Panc1 (cell line): ENCODE data around the gene RPS6KA3. TPM values are rescaled to one million over a fixed set of nuclear protein-coding genes. Genes with fewer than 3 reads are reported as not detected.

Experiments
- ATAC-seq: fragments of 200-7000 bp; cut with Tn5 transposase; 2 replicates; pipeline ENCODE4 v1.9.1; 2020; ENCODE audit warnings: mild to moderate bottlenecking, moderate library complexity
- BruUV-seq: library from RNA; stranded (reverse); fragments of 400-500 nt; replicated peaks from 2 replicates; lab custom pipeline; 2021; lab: Mats Ljungman, UMichigan
- CTCF ChIA-PET: fragments of 300-600 bp; sonication (Branson Sonifier 250); formaldehyde crosslinking; loops from one replicate; lab custom pipeline; 2022; ENCODE audit warnings: antibody characterized with exemption; lab: Charles Lee
- POLR2A ChIA-PET: fragments of 300-600 bp; sonication (Branson Sonifier 250); formaldehyde crosslinking; loops from one replicate; lab custom pipeline; 2022; ENCODE audit warnings: antibody characterized with exemption; lab: Charles Lee
- DNase-seq: peaks from one replicate; pipeline ENCODE4 v3.0.0-alpha.2; 2010; ENCODE audit warnings: low read depth, low spot score
- H3K27ac ChIP-seq: 2 replicates; pipeline ENCODE4 v1.5.1; 2011; ENCODE audit warnings: mild to moderate bottlenecking, low read length, inconsistent platforms
- H3K27me3 ChIP-seq: fragments of 200-500 bp; sonication (Bioruptor generic); 2 replicates; pipeline ENCODE4 v1.6.0; 2014; ENCODE audit warnings: low read length, inconsistent platforms; ENCODE audit not compliant: control insufficient read depth, insufficient read depth
- H3K36me3 ChIP-seq: fragments of 200-500 bp; sonication (Bioruptor generic); 2 replicates; pipeline ENCODE4 v1.5.1; 2014; ENCODE audit warnings: inconsistent platforms, mild to moderate bottlenecking, low read length, moderate library complexity; ENCODE audit not compliant: control insufficient read depth, insufficient read depth
- H3K4me1 ChIP-seq: 2 replicates; pipeline ENCODE4 v1.5.1; 2011; ENCODE audit warnings: inconsistent platforms, mild to moderate bottlenecking, low read length, moderate library complexity; ENCODE audit not compliant: control insufficient read depth, insufficient read depth
- H3K4me3 ChIP-seq, 2 experiments: 2 replicates each; pipeline ENCODE4 v1.5.1; 2011 to 2012; ENCODE audit warnings: low read depth in 2 of 2, low read length in 2 of 2, mild to moderate bottlenecking in 2 of 2, inconsistent platforms in 1 of 2, moderate library complexity in 1 of 2
- H3K9me3 ChIP-seq: fragments of 200-500 bp; sonication (Bioruptor generic); 2 replicates; pipeline ENCODE4 v1.5.1; 2014; ENCODE audit warnings: low read depth, mild to moderate bottlenecking, inconsistent platforms, low read length, moderate library complexity; ENCODE audit not compliant: control insufficient read depth, insufficient read depth
- POLR2AphosphoS5 ChIP-seq: IDR thresholded peaks from 2 replicates; pipeline ENCODE4 v1.6.1; 2012; ENCODE audit warnings: mild to moderate bottlenecking, low read depth, low read length, moderate library complexity
- SIN3A ChIP-seq: IDR thresholded peaks from 2 replicates; pipeline ENCODE4 v1.6.1; 2012; ENCODE audit warnings: low read depth, mild to moderate bottlenecking, low read length, moderate library complexity, borderline replicate concordance; ENCODE audit not compliant: insufficient read depth
- TCF7L2 ChIP-seq: IDR thresholded peaks from 2 replicates; pipeline ENCODE4 v1.6.1; 2011; ENCODE audit warnings: mild to moderate bottlenecking, low read depth, low read length, inconsistent platforms
- in situ Hi-C: cut with HindIII; loops from 2 replicates; pipeline ENCODE4 v1.10.0; 2016; ENCODE audit warnings: low sequenced_read_pairs, low pct_unique_long_range_greater_than_20kb
- intact Hi-C: fragments of 100-400 bp; cut with micrococcal nuclease; formaldehyde crosslinking; loops from one replicate; pipeline ENCODE4 v1.10.0; 2022; ENCODE audit not compliant: unreplicated experiment
- total RNA-seq: library from RNA; stranded (reverse); gene quantifications from one replicate; pipeline ENCODE4 v1.2.1, GENCODE V29; 2021; ENCODE audit not compliant: unreplicated experiment
- TF ChIP-seq, protein P1 (sequence below): fragments of 450-650 bp; IDR thresholded peaks from 2 replicates; pipeline ENCODE4 v1.5.1; 2017; ENCODE audit warnings: mild to moderate bottlenecking
- TF ChIP-seq, protein P2 (sequence below), 2 experiments: IDR thresholded peaks; 2 replicates each; pipeline ENCODE4 v1.6.1; 2011 to 2012; ENCODE audit warnings: low read depth in 2 of 2, control low read depth in 1 of 2, low read length in 1 of 2, mild to moderate bottlenecking in 1 of 2, moderate library complexity in 1 of 2; ENCODE audit not compliant: insufficient read depth in 1 of 2

RPS6KA3 gene
- total RNA-seq, 1 experiment from 2014 or later = 40.5 TPM

DNA sequence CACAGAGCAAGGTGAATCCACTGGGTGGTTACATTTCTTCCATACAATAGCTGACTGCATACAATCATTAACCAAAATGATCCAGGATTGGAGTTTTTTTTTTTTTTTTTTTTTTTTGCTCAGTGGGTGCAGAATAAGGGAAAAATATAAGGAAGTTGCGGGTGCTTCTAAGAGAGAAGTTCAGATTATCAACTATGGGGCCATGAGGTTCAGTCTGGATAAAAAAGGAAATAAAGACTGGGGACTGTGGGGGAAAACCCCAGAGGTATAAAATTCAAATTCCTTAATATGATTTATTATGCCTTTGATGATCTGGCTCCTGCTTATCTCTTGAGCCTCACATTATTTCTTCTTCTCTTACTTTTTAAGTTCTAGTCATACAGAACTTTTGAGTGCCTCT, 119.1 kb downstream of the RPS6KA3 start:
- DNase-seq (no peak), ATAC-seq (no peak)
- BruUV-seq = no TSS peak
- H3K36me3 ChIP-seq = no peaks in the 10 kb centered on the region; the same call in 1 of the 2 replicates
- H3K4me1 ChIP-seq = no peaks in the 10 kb centered on the region
- no peak for TF ChIP-seq SIN3A
- TF ChIP-seq, protein P1, sequence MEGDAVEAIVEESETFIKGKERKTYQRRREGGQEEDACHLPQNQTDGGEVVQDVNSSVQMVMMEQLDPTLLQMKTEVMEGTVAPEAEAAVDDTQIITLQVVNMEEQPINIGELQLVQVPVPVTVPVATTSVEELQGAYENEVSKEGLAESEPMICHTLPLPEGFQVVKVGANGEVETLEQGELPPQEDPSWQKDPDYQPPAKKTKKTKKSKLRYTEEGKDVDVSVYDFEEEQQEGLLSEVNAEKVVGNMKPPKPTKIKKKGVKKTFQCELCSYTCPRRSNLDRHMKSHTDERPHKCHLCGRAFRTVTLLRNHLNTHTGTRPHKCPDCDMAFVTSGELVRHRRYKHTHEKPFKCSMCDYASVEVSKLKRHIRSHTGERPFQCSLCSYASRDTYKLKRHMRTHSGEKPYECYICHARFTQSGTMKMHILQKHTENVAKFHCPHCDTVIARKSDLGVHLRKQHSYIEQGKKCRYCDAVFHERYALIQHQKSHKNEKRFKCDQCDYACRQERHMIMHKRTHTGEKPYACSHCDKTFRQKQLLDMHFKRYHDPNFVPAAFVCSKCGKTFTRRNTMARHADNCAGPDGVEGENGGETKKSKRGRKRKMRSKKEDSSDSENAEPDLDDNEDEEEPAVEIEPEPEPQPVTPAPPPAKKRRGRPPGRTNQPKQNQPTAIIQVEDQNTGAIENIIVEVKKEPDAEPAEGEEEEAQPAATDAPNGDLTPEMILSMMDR = no peak
- in situ Hi-C loops (no loop called here), intact Hi-C loops (no loop called here)
- POLR2A ChIA-PET = no interaction called here
- H3K9me3 ChIP-seq = no peaks in the 10 kb centered on the region
- H3K4me3 ChIP-seq = no peak overlapping the region
- H3K27ac ChIP-seq = no peak overlapping the region
- CTCF ChIA-PET = no interaction called here
- H3K27me3 ChIP-seq = no peaks in the 10 kb centered on the region

DNA sequence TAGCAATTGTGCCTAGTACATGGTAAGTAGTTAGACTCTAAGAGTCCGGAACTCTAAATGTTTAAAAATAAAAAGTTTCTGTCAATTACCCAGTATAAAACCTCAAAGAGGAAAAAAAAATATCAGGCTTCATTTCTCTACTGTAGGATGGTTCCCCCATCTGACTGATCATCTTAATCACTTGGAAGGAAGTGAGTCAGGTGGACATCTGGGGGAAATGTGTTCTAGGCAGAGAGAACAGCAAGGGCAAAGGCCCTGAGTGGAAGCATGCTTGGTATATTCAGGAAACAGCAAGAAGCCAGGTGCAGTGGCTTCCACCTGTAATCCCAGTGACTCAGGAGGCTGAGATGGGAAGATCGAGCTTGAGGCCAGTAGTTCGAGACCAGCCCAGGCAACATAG, 122.2 kb downstream of the RPS6KA3 start:
- no peak for ATAC-seq
- POLR2A ChIA-PET = no interaction called here
- Histone ChIP-seq H3K27me3 (no peaks in the 10 kb centered on the region), H3K4me1 (peaks cover 4% of the 10 kb centered on the region; the same call in 1 of the 2 replicates), H3K36me3 (no peaks in the 10 kb centered on the region), H3K4me3 (no peak overlapping the region), H3K27ac (no peak overlapping the region), H3K9me3 (no peaks in the 10 kb centered on the region)
- no peak for DNase-seq
- intact Hi-C loops = no loop called here
- BruUV-seq = no TSS peak
- in situ Hi-C loops = no loop called here
- CTCF ChIA-PET = no interaction called here
- TF ChIP-seq, protein P1 = no peak
- TF ChIP-seq POLR2AphosphoS5 = no peak
- TF ChIP-seq SIN3A = no peak
- no peak for TF ChIP-seq TCF7L2
- TF ChIP-seq, protein P2, sequence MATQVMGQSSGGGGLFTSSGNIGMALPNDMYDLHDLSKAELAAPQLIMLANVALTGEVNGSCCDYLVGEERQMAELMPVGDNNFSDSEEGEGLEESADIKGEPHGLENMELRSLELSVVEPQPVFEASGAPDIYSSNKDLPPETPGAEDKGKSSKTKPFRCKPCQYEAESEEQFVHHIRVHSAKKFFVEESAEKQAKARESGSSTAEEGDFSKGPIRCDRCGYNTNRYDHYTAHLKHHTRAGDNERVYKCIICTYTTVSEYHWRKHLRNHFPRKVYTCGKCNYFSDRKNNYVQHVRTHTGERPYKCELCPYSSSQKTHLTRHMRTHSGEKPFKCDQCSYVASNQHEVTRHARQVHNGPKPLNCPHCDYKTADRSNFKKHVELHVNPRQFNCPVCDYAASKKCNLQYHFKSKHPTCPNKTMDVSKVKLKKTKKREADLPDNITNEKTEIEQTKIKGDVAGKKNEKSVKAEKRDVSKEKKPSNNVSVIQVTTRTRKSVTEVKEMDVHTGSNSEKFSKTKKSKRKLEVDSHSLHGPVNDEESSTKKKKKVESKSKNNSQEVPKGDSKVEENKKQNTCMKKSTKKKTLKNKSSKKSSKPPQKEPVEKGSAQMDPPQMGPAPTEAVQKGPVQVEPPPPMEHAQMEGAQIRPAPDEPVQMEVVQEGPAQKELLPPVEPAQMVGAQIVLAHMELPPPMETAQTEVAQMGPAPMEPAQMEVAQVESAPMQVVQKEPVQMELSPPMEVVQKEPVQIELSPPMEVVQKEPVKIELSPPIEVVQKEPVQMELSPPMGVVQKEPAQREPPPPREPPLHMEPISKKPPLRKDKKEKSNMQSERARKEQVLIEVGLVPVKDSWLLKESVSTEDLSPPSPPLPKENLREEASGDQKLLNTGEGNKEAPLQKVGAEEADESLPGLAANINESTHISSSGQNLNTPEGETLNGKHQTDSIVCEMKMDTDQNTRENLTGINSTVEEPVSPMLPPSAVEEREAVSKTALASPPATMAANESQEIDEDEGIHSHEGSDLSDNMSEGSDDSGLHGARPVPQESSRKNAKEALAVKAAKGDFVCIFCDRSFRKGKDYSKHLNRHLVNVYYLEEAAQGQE (IDR thresholded peaks at IDR 0.05; ENCODE audit: insufficient read depth in 1 of 2, low read depth in 2 of 2, low read length in 1 of 2) = no peak
